Fibroblast of lung (primary cell): ENCODE results near the gene PEPD. TPM values are rescaled to one million over a fixed set of nuclear protein-coding genes. Genes with fewer than 3 reads are reported as not detected.

Experiments used
- DNase-seq, 2 donors: peaks; one replicate each; pipeline versions ENCODE4 v3.0.0 to v3.0.0-alpha.2; 2010; ENCODE audit warnings: low read depth in 2 of 2
- H2AFZ ChIP-seq: 2 replicates; pipeline ENCODE4 v1.5.1; 2012; ENCODE audit warnings: low read length, control low read depth, inconsistent platforms
- H3K27ac ChIP-seq: 2 replicates; pipeline ENCODE4 v1.5.1; 2011; ENCODE audit warnings: low read length, control low read depth; ENCODE audit not compliant: insufficient read depth
- H3K27me3 ChIP-seq: 2 replicates; pipeline ENCODE4 v1.5.1; 2011; ENCODE audit warnings: mild to moderate bottlenecking, low read length; ENCODE audit not compliant: control insufficient read depth, insufficient read depth
- H3K36me3 ChIP-seq: 2 replicates; pipeline ENCODE4 v1.5.1; 2011; ENCODE audit warnings: low read length; ENCODE audit not compliant: control insufficient read depth, insufficient read depth
- H3K4me1 ChIP-seq: 2 replicates; pipeline ENCODE4 v1.5.1; 2011; ENCODE audit warnings: low read length; ENCODE audit not compliant: control insufficient read depth, insufficient read depth; ENCODE audit errors: extremely low read depth
- H3K4me2 ChIP-seq: 2 replicates; pipeline ENCODE4 v1.5.1; 2011; ENCODE audit warnings: low read length, control low read depth; ENCODE audit not compliant: insufficient read depth; ENCODE audit errors: extremely low read depth
- H3K4me3 ChIP-seq, 4 experiments: fragments of 200-600 bp in 1 of 4; sonication (generic) in 1 of 4; replicated peaks in 1 of 4; 2 replicates each; pipeline ENCODE4 v1.5.1; 2011 to 2016; ENCODE audit warnings: low read length in 4 of 4, low read depth in 3 of 4, mild to moderate bottlenecking in 3 of 4, control low read depth in 2 of 4, inconsistent platforms in 1 of 4, mixed read lengths in 1 of 4; ENCODE audit not compliant: insufficient read depth in 1 of 4; ENCODE audit errors: control extremely low read depth in 1 of 4
- H3K79me2 ChIP-seq: 2 replicates; pipeline ENCODE4 v1.5.1; 2012; ENCODE audit warnings: mild to moderate bottlenecking, low read length, inconsistent platforms; ENCODE audit not compliant: control insufficient read depth, insufficient read depth
- H3K9ac ChIP-seq: 2 replicates; pipeline ENCODE4 v1.5.1; 2011; ENCODE audit warnings: mild to moderate bottlenecking, low read length, control low read depth; ENCODE audit not compliant: insufficient read depth
- H3K9me3 ChIP-seq: 2 replicates; pipeline ENCODE4 v1.5.1; 2012; ENCODE audit warnings: low read depth, low read length; ENCODE audit not compliant: control insufficient read depth, insufficient read depth
- H4K20me1 ChIP-seq: 2 replicates; pipeline ENCODE4 v1.5.1; 2011; ENCODE audit warnings: low read length; ENCODE audit not compliant: control insufficient read depth, insufficient read depth; ENCODE audit errors: extremely low read depth
- EZH2 ChIP-seq: IDR thresholded peaks from 2 replicates; pipeline ENCODE4 v1.5.1; 2012; ENCODE audit warnings: low read length, control low read depth, mild to moderate bottlenecking; ENCODE audit errors: missing control alignments
- polyA plus RNA-seq, 2 donors: library from polyadenylated mRNA; depleted of rRNA in 1 of 2; stranded (reverse) in 1 of 2; unstranded in 1 of 2; fragments of >200 nt; gene quantifications; 2 replicates each; pipeline ENCODE4 v1.2.1, GENCODE V29; 2011 to 2012; ENCODE audit warnings: missing spikeins in 1 of 2
- total RNA-seq: library from RNA; depleted of rRNA; stranded (reverse); fragments of >200 nt; gene quantifications from 2 replicates; pipeline ENCODE4 v1.2.1, GENCODE V29; 2014
- TF ChIP-seq, protein P1 (sequence below), 2 donors: IDR thresholded peaks in 1 of 2; conservative IDR thresholded peaks in 1 of 2; 1 replicate in 1 of 2; 2 replicates in 1 of 2; pipeline ENCODE4 v1.5.1; 2011 to 2012; ENCODE audit warnings: low read length in 2 of 2, control low read depth in 1 of 2, inconsistent platforms in 1 of 2, low read depth in 1 of 2, mild to moderate bottlenecking in 1 of 2

PEPD gene
- total and polyA plus RNA-seq, 2 donors (not counting 1 experiment from before 2014, with no cell fraction given), result 59.8 to 81.9 TPM

DNA sequence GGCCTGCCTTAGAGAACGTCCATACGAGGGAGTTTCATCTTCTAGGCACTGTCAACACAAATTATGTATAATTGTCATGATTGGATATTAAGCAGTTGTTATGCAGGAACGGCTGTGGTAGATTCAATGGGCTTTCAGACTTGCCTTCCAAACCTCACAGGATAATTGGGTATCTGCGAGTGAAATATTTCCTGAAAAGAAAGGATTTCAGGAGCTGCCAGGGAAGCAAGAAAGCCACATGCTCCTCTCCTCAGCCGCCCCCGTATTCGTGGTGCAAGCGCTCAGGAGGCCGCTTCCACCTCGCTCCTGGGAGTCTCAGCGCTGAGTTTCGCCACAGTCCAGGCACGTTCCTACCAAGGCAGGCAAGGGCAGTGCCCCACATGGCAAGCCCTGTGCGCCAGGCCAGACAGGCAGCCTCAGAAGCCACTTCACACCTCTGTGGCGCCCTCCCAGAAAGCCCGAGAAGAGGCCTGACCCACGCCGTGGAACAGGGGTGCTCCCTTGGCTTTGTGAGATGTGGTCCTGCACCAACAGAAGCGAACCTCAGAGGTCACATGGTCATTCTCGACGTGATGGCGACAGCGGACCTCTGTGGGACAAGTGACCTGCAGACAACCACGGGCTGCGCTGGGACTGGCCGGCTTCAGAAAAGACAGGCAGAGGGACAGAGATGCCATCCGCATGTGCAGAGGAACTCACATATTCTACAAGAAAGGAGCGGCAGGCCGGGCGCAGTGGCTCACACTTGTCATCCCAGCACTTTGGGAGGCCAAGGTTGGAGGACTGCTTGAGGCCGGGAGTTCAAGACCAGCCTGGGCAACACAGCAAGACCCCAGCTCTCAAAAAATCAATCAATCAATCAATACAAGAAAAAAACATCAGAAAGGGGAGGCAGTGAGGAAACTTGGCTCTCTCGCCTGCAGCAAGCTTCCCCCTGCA, 106.7 kb downstream of the PEPD start:
- no peak for DNase-seq
- H3K4me3 ChIP-seq, result no peak overlapping the region
- TF ChIP-seq, protein P1, sequence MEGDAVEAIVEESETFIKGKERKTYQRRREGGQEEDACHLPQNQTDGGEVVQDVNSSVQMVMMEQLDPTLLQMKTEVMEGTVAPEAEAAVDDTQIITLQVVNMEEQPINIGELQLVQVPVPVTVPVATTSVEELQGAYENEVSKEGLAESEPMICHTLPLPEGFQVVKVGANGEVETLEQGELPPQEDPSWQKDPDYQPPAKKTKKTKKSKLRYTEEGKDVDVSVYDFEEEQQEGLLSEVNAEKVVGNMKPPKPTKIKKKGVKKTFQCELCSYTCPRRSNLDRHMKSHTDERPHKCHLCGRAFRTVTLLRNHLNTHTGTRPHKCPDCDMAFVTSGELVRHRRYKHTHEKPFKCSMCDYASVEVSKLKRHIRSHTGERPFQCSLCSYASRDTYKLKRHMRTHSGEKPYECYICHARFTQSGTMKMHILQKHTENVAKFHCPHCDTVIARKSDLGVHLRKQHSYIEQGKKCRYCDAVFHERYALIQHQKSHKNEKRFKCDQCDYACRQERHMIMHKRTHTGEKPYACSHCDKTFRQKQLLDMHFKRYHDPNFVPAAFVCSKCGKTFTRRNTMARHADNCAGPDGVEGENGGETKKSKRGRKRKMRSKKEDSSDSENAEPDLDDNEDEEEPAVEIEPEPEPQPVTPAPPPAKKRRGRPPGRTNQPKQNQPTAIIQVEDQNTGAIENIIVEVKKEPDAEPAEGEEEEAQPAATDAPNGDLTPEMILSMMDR (conservative IDR thresholded peaks at IDR 0.05 in 1 of 2, IDR thresholded peaks at IDR 0.05 in 1 of 2; ENCODE audit: low read depth in 1 of 2, low read length in 2 of 2), result no peak
- H3K36me3 ChIP-seq, result no peaks in the 10 kb centered on the region
- no peaks in the 10 kb centered on the region for H3K27me3 ChIP-seq
- H3K4me1 ChIP-seq, result no peaks in the 10 kb centered on the region
- H3K4me2 ChIP-seq, result no peak overlapping the region
- H2AFZ ChIP-seq, result no peak overlapping the region
- no peaks in the 10 kb centered on the region for H3K79me2 ChIP-seq
- no peak overlapping the region for H3K27ac ChIP-seq
- no peak overlapping the region for H3K9ac ChIP-seq
- no peaks in the 10 kb centered on the region for H3K9me3 ChIP-seq
- H4K20me1 ChIP-seq, result no peaks in the 10 kb centered on the region

DNA sequence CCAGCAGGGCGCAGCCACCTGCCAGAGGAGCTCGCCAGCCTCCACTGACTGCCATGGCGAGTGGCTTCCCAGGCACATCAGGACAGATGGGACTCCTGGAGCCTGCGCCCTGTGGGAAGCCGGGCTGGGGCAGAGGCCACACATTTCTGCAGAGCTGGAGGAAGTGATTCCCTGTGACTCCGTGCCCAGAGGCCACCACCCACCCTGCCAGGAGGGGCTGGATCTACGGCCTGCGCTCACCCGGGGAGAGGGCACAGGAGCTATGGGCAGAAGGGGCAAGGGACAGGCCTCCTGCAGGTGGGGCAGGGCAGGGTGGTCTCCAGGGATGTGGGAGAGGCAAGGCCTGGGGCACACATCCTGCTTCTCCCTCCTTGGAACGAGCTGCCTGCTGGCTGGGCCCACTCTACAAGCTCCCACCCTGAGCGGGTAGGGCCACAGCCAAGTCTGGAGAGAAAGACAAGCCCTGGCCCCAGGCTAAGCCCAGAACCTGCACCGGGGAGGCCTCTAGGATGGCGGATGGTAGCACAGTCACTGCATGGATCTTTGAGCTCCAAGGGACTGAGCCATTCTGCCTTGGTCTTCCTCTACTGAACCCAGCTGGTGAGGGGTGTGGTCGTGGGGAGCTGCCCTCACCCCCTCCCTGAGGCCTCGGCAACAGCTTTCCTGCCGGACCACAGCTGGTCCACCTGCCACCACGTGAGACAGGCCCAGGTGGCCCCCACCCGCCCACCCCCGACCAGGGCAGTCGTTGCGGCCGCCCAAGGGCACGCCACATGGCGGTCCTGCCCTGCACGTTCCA, 107.5 kb downstream of the PEPD start:
- Histone ChIP-seq H4K20me1 (no peaks in the 10 kb centered on the region), H3K27ac (no peak overlapping the region)

DNA sequence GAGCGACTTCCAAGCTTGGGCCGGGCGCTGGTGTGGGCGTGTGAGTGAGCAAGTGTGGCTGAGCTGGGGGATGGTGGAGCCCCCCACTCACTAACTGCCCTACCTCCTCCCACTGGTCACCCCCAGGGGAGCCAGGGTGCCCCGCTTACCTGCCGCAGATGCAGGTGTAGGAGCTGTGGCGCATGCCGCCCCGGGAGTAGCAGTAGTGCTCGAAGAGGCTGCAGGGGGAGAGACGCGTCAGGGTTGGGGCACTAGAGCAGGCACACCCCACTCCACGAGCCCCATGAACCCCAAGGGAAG, 108.2 kb downstream of the PEPD start:
- no peak for DNase-seq
- Histone ChIP-seq H4K20me1 (no peaks in the 10 kb centered on the region), H3K4me2 (no peak overlapping the region), H3K79me2 (no peaks in the 10 kb centered on the region), H3K9ac (no peak overlapping the region), H3K4me3 (no peak overlapping the region), H2AFZ (no peak overlapping the region), H3K9me3 (no peaks in the 10 kb centered on the region), H3K27me3 (no peaks in the 10 kb centered on the region), H3K27ac (no peak overlapping the region), H3K36me3 (no peaks in the 10 kb centered on the region), H3K4me1 (no peaks in the 10 kb centered on the region)
- TF ChIP-seq EZH2, result no peak
- TF ChIP-seq, protein P1 (conservative IDR thresholded peaks at IDR 0.05 in 1 of 2, IDR thresholded peaks at IDR 0.05 in 1 of 2; ENCODE audit: low read depth in 1 of 2, low read length in 2 of 2), result no peak

More for the DNA sequence above, 107.5 kb downstream of the PEPD start:
- no peak for DNase-seq
- Histone ChIP-seq H3K4me2 (no peak overlapping the region), H3K9me3 (no peaks in the 10 kb centered on the region), H3K4me3 (no peak overlapping the region), H3K36me3 (no peaks in the 10 kb centered on the region), H2AFZ (no peak overlapping the region), H3K9ac (no peak overlapping the region), H3K27me3 (no peaks in the 10 kb centered on the region), H3K4me1 (no peaks in the 10 kb centered on the region), H3K79me2 (no peaks in the 10 kb centered on the region)
- no peak for TF ChIP-seq EZH2
- TF ChIP-seq, protein P1 (conservative IDR thresholded peaks at IDR 0.05 in 1 of 2, IDR thresholded peaks at IDR 0.05 in 1 of 2; ENCODE audit: low read depth in 1 of 2, low read length in 2 of 2), result no peak
